Measurements from ENCODE around the gene SPATA22. TPM values are rescaled to one million over a fixed set of nuclear protein-coding genes. Genes with fewer than 3 reads are reported as not detected.
"Not testable (repeated sequence)": the region's sequence is repeated elsewhere in the genome, so short reads cannot be mapped to it uniquely, and the experiment has no call there.

SPATA22 gene
- total RNA-seq, 1 donor from 2014 or later: not detected

GRCh38 chr17:3474212-3474611, 2.6 kb upstream of the SPATA22 start:
- no peak for TF ChIP-seq CTCF (IDR thresholded peaks at IDR 0.05)
- Mint-ChIP-seq H3K27ac (no peak overlapping the region), H3K9me3 (no peaks in the 10 kb centered on the region), H3K36me3 (ENCODE audit: low read depth) (no peaks in the 10 kb centered on the region), H3K4me3 (no peak overlapping the region), H3K4me1 (peaks cover 2% of the 10 kb centered on the region), H3K27me3 (peaks cover 15% of the 10 kb centered on the region)
- intact Hi-C loops (cut with micrococcal nuclease): no loop called here
- DNase-seq (no peak), ATAC-seq (ENCODE audit: low read depth) (no peak)
- CTCF ChIA-PET: no interaction called here
- POLR2A ChIA-PET: no interaction called here

- DNase-seq (no peak), ATAC-seq (ENCODE audit: low read depth) (no peak)
- no peak for TF ChIP-seq CTCF (IDR thresholded peaks at IDR 0.05)
- intact Hi-C loops (cut with micrococcal nuclease): no loop called here
- Mint-ChIP-seq H3K27me3 (peaks cover 10% of the 10 kb centered on the region), H3K4me1 (peaks cover 2% of the 10 kb centered on the region), H3K9me3 (no peaks in the 10 kb centered on the region), H3K27ac (no peak overlapping the region), H3K36me3 (ENCODE audit: low read depth) (no peaks in the 10 kb centered on the region), H3K4me3 (no peak overlapping the region)
- ChIA-PET POLR2A (interaction anchor here (0.7 kb wide), 1 partner anchor 366 kb away, joined by 9 read pairs; no protein-coding TSS in a partner anchor), CTCF (no interaction called here)
Measured at GRCh38 chr17:3472137-3472536, 518 bp upstream of the SPATA22 start.

GRCh38 chr17:3469529-3469928, 2.1 kb downstream of the SPATA22 start:
- H3K36me3 Mint-ChIP-seq (ENCODE audit: low read depth): no peaks in the 10 kb centered on the region
- H3K27ac Mint-ChIP-seq: no peak overlapping the region
- TF ChIP-seq CTCF (IDR thresholded peaks at IDR 0.05): no peak
- H3K4me3 Mint-ChIP-seq: no peak overlapping the region
- peaks cover 12% of the 10 kb centered on the region for H3K27me3 Mint-ChIP-seq
- ChIA-PET POLR2A (no interaction called here), CTCF (no interaction called here)
- H3K4me1 Mint-ChIP-seq: no peaks in the 10 kb centered on the region
- DNase-seq (no peak), ATAC-seq (ENCODE audit: low read depth) (no peak)
- no peaks in the 10 kb centered on the region for H3K9me3 Mint-ChIP-seq
- intact Hi-C loops (cut with micrococcal nuclease): no loop called here

GRCh38 chr17:3466355-3466754, 5.3 kb downstream of the SPATA22 start:
- ATAC-seq (ENCODE audit: low read depth); CTCF ChIA-PET; H3K4me3 Mint-ChIP-seq; DNase-seq; H3K4me1 Mint-ChIP-seq; intact Hi-C loops (cut with micrococcal nuclease); H3K36me3 Mint-ChIP-seq (ENCODE audit: low read depth); POLR2A ChIA-PET; H3K27ac Mint-ChIP-seq; H3K9me3 Mint-ChIP-seq: not testable (repeated sequence)
- H3K27me3 Mint-ChIP-seq: peaks cover 12% of the 10 kb centered on the region

GRCh38 chr17:3448059-3448665, 23.5 kb downstream of the SPATA22 start:
- ATAC-seq (ENCODE audit: low read depth) (no peak), DNase-seq (no peak)
- no peak overlapping the region for H3K27ac Mint-ChIP-seq
- no peaks in the 10 kb centered on the region for H3K9me3 Mint-ChIP-seq
- H3K4me3 Mint-ChIP-seq: no peak overlapping the region
- intact Hi-C loops (cut with micrococcal nuclease): no loop called here
- ChIA-PET POLR2A (no interaction called here), CTCF (no interaction called here)
- H3K4me1 Mint-ChIP-seq: no peaks in the 10 kb centered on the region
- no peak for TF ChIP-seq CTCF (IDR thresholded peaks at IDR 0.05)
- H3K36me3 Mint-ChIP-seq (ENCODE audit: low read depth): no peaks in the 10 kb centered on the region
- H3K27me3 Mint-ChIP-seq: peaks cover 14% of the 10 kb centered on the region

GRCh38 chr17:3447625-3448024, 24.0 kb downstream of the SPATA22 start:
- CTCF ChIA-PET: no interaction called here
- DNase-seq (no peak), ATAC-seq (ENCODE audit: low read depth) (no peak)
- H3K36me3 Mint-ChIP-seq (ENCODE audit: low read depth): no peaks in the 10 kb centered on the region
- H3K27me3 Mint-ChIP-seq: peaks cover 15% of the 10 kb centered on the region
- POLR2A ChIA-PET: no interaction called here
- intact Hi-C loops (cut with micrococcal nuclease): no loop called here
- H3K9me3 Mint-ChIP-seq: no peaks in the 10 kb centered on the region
- H3K4me3 Mint-ChIP-seq: no peak overlapping the region
- no peaks in the 10 kb centered on the region for H3K4me1 Mint-ChIP-seq
- TF ChIP-seq CTCF (IDR thresholded peaks at IDR 0.05): no peak
- no peak overlapping the region for H3K27ac Mint-ChIP-seq

Measured in activated B cell treated with CpG ODN at 0.5 μM for 24 hours (primary cell).